ENCODE data around the gene TMPRSS4. TPM values are rescaled to one million over a fixed set of nuclear protein-coding genes. Genes with fewer than 3 reads are reported as not detected.

The TMPRSS4 gene
- total RNA-seq, 1 experiment from 2014 or later, result not detected

- CTCF ChIA-PET, result no interaction called here
- TF ChIP-seq POLR2AphosphoS5 (IDR thresholded peaks at IDR 0.05; ENCODE audit: low read depth, low read length) (no peak), REST (IDR thresholded peaks at IDR 0.05; ENCODE audit: insufficient read depth in 1 of 2, low read depth in 2 of 2, low read length in 1 of 2) (no peak), CTCF (IDR thresholded peaks at IDR 0.05) (no peak), SIN3A (IDR thresholded peaks at IDR 0.05; ENCODE audit: borderline replicate concordance, insufficient read depth, low read depth, low read length) (no peak), TCF7L2 (IDR thresholded peaks at IDR 0.05; ENCODE audit: low read depth, low read length) (no peak)
- DNase-seq (ENCODE audit: low read depth, low spot score) (no peak), ATAC-seq (no peak)
- Histone ChIP-seq H3K27me3 (ENCODE audit: control insufficient read depth, insufficient read depth, low read length) (no peaks in the 10 kb centered on the region), H3K27ac (ENCODE audit: low read length) (no peak overlapping the region), H3K4me1 (ENCODE audit: control insufficient read depth, insufficient read depth, low read length) (no peaks in the 10 kb centered on the region), H3K36me3 (ENCODE audit: control insufficient read depth, insufficient read depth, low read length) (no peaks in the 10 kb centered on the region), H3K9me3 (ENCODE audit: control insufficient read depth, insufficient read depth, low read depth, low read length) (peaks cover 2% of the 10 kb centered on the region; the same call in 1 of the 2 replicates), H3K4me3 (ENCODE audit: low read depth in 2 of 2, low read length in 2 of 2) (no peak overlapping the region)
- POLR2A ChIA-PET, result no interaction called here
- in situ Hi-C loops (cut with HindIII; ENCODE audit: low pct_unique_long_range_greater_than_20kb, low sequenced_read_pairs) (no loop called here), intact Hi-C loops (cut with micrococcal nuclease; ENCODE audit: unreplicated experiment) (no loop called here)
- no TSS peak for BruUV-seq (replicated peaks)
These were observed 11.1 kb downstream of the TMPRSS4 start for GRCh38 chr11:118087931-118088330.

- intact Hi-C loops (cut with micrococcal nuclease; ENCODE audit: unreplicated experiment) (no loop called here), in situ Hi-C loops (cut with HindIII; ENCODE audit: low pct_unique_long_range_greater_than_20kb, low sequenced_read_pairs) (no loop called here)
- Histone ChIP-seq H3K36me3 (ENCODE audit: control insufficient read depth, insufficient read depth, low read length) (no peaks in the 10 kb centered on the region), H3K4me1 (ENCODE audit: control insufficient read depth, insufficient read depth, low read length) (no peaks in the 10 kb centered on the region), H3K4me3 (ENCODE audit: low read depth in 2 of 2, low read length in 2 of 2) (no peak overlapping the region), H3K27me3 (ENCODE audit: control insufficient read depth, insufficient read depth, low read length) (no peaks in the 10 kb centered on the region), H3K27ac (ENCODE audit: low read length) (no peak overlapping the region), H3K9me3 (ENCODE audit: control insufficient read depth, insufficient read depth, low read depth, low read length) (peaks cover 2% of the 10 kb centered on the region; the same call in 1 of the 2 replicates)
- CTCF ChIA-PET, result no interaction called here
- no peak for ATAC-seq
- TF ChIP-seq REST (IDR thresholded peaks at IDR 0.05; ENCODE audit: insufficient read depth in 1 of 2, low read depth in 2 of 2, low read length in 1 of 2), result no peak
- no peak for TF ChIP-seq SIN3A (IDR thresholded peaks at IDR 0.05; ENCODE audit: borderline replicate concordance, insufficient read depth, low read depth, low read length)
- TF ChIP-seq CTCF (IDR thresholded peaks at IDR 0.05), result no peak
- TF ChIP-seq POLR2AphosphoS5 (IDR thresholded peaks at IDR 0.05; ENCODE audit: low read depth, low read length), result no peak
- no peak for TF ChIP-seq TCF7L2 (IDR thresholded peaks at IDR 0.05; ENCODE audit: low read depth, low read length)
- BruUV-seq (replicated peaks), result no TSS peak
- DNase-seq (ENCODE audit: low read depth, low spot score), result no peak
- POLR2A ChIA-PET, result no interaction called here
These were observed 11.7 kb downstream of the TMPRSS4 start for GRCh38 chr11:118088531-118088930.

Data from Panc1 (cell line).